Putamen (tissue), 1 donor: Measurements from ENCODE around the gene TRMT10B.
"Not testable (repeated sequence)": the region's sequence is repeated elsewhere in the genome, so short reads cannot be mapped to it uniquely, and the experiment has no call there.

Experiments
- DNase-seq: peaks from one replicate; pipeline ENCODE4 v3.0.0-alpha.2; 2016; ENCODE audit warnings: low spot score

The TRMT10B gene

GRCh38 chr9:37801287-37801850 lies 47.8 kb downstream of the TRMT10B start:
- no peak for DNase-seq

GRCh38 chr9:37801959-37802711 lies 48.5 kb downstream of the TRMT10B start:
- DNase-seq, result no peak

GRCh38 chr9:37806271-37806670 lies 52.7 kb downstream of the TRMT10B start:
- DNase-seq, result no peak

- DNase-seq, result not testable (repeated sequence)
Observed at GRCh38 chr9:37809676-37810075, 56.1 kb downstream of the TRMT10B start.

GRCh38 chr9:37811906-37812476 lies 58.4 kb downstream of the TRMT10B start:
- DNase-seq, result no peak

- no peak for DNase-seq
Observed at GRCh38 chr9:37812773-37813379, 59.3 kb downstream of the TRMT10B start.

GRCh38 chr9:37818849-37819248 lies 65.2 kb downstream of the TRMT10B start:
- no peak for DNase-seq

GRCh38 chr9:37820142-37820541 lies 66.5 kb downstream of the TRMT10B start:
- DNase-seq, result no peak

GRCh38 chr9:37825174-37825573 lies 71.6 kb downstream of the TRMT10B start:
- DNase-seq, result not testable (repeated sequence)

- no peak for DNase-seq
Observed at GRCh38 chr9:37827483-37828165, 74.0 kb downstream of the TRMT10B start.
